GM21447 (cell line): ENCODE results near the gene NUDT6.
A peak's percentile ranks its signal among the peaks of the same experiment; 100 is the strongest.

Experiments used
- ATAC-seq: cut with Tn5 transposase; IDR thresholded peaks from one replicate; pipeline ENCODE4 v1.9.1; 2021; ENCODE audit not compliant: unreplicated experiment

NUDT6 gene

GRCh38 chr4:122914938-122915337, 7.5 kb downstream of the NUDT6 start:
- no peak for ATAC-seq

GRCh38 chr4:122914292-122914904, 8.0 kb downstream of the NUDT6 start:
- peak; percentile 97 for ATAC-seq

- no peak for ATAC-seq
These were observed 9.4 kb downstream of the NUDT6 start for GRCh38 chr4:122912810-122913575.

GRCh38 chr4:122911588-122911987, 10.8 kb downstream of the NUDT6 start:
- no peak for ATAC-seq

- no peak for ATAC-seq
These were observed 12.7 kb downstream of the NUDT6 start for GRCh38 chr4:122909683-122910082.

GRCh38 chr4:122908223-122908622, 14.2 kb downstream of the NUDT6 start:
- ATAC-seq, result no peak

GRCh38 chr4:122906859-122907305, 15.5 kb downstream of the NUDT6 start:
- ATAC-seq, result no peak

GRCh38 chr4:122903766-122904288, 18.6 kb downstream of the NUDT6 start:
- ATAC-seq, result no peak

- ATAC-seq, result no peak
These were observed 21.0 kb downstream of the NUDT6 start for GRCh38 chr4:122901247-122902010.

- ATAC-seq, result no peak
These were observed 22.1 kb downstream of the NUDT6 start for GRCh38 chr4:122900314-122900713.

GRCh38 chr4:122899682-122900081, 22.7 kb downstream of the NUDT6 start:
- ATAC-seq, result no peak

GRCh38 chr4:122898370-122899150, 23.8 kb downstream of the NUDT6 start:
- no peak for ATAC-seq

GRCh38 chr4:122896270-122896669, 26.1 kb downstream of the NUDT6 start:
- ATAC-seq, result no peak

- ATAC-seq, result no peak
These were observed 26.9 kb downstream of the NUDT6 start for GRCh38 chr4:122895336-122895995.

- ATAC-seq, result no peak
These were observed 27.6 kb downstream of the NUDT6 start for GRCh38 chr4:122894827-122895226.

- no peak for ATAC-seq
These were observed 32.1 kb downstream of the NUDT6 start for GRCh38 chr4:122890147-122890795.

GRCh38 chr4:122889726-122890125, 32.7 kb downstream of the NUDT6 start:
- no peak for ATAC-seq

- ATAC-seq, result no peak
These were observed 37.9 kb downstream of the NUDT6 start for GRCh38 chr4:122884499-122884898.

GRCh38 chr4:122882857-122883735, 39.3 kb downstream of the NUDT6 start:
- no peak for ATAC-seq
